Diencephalon (tissue), 1 donor: ENCODE measurements around the gene SLC38A5. TPM values are rescaled to one million over a fixed set of nuclear protein-coding genes. Genes with fewer than 3 reads are reported as not detected.

Source experiments
- small RNA-seq: library from RNA; depleted of rRNA; stranded (forward); fragments of <200 nt; gene quantifications from one replicate; pipeline ENCODE3, GENCODE V24; 2014
- total RNA-seq: library from RNA; depleted of rRNA; stranded (reverse); fragments of >200 nt; gene quantifications from one replicate; pipeline ENCODE4 v1.2.3, GENCODE V29; 2014

SLC38A5 gene
- 36.7 TPM for total RNA-seq

GRCh38 chrX:48470110-48470832 lies at the start of gene SLC38A5:
SLC38A5 (minus strand) TSS chrX:48470260; CDS start chrX:48467924, 2,336 bp downstream.

GRCh38 chrX:48508400-48509244 lies 38.6 kb upstream of the SLC38A5 start, which contains the start of gene PORCN:
PORCN (plus strand) TSS chrX:48508992; CDS start chrX:48509821, 829 bp downstream.

GRCh38 chrX:48475774-48476577 lies 5.9 kb upstream of the SLC38A5 start, which contains the start of gene FTSJ1:
FTSJ1 (plus strand) TSS chrX:48476199; CDS start chrX:48478048, 1,849 bp downstream.

GRCh38 chrX:48411860-48412259 lies 58.2 kb downstream of the SLC38A5 start, which contains the start of gene SSX4B:
SSX4B (minus strand) TSS chrX:48411960; CDS start chrX:48411372, 588 bp downstream.

Small RNA genes lying within 50 kb of the gene (small RNA-seq; reads per million reads assigned to genes)
- gene AL606490.4: not detected

Other genes starting within 250 kb of the SLC38A5 start
- gene SSX1, start 214.9 kb downstream of the SLC38A5 start, total RNA-seq: not detected
- not detected for gene SSX3, start 113.6 kb downstream of the SLC38A5 start, total RNA-seq
- gene SSX4, start 86.7 kb downstream of the SLC38A5 start, total RNA-seq: not detected
- not detected for gene SSX4B, start 58.3 kb downstream of the SLC38A5 start, total RNA-seq
- 32.3 TPM for gene FTSJ1, start 5.9 kb upstream of the SLC38A5 start, total RNA-seq
- gene PORCN, start 38.7 kb upstream of the SLC38A5 start, total RNA-seq: 9.7 TPM
- 43.6 TPM for gene EBP, start 51.5 kb upstream of the SLC38A5 start, total RNA-seq
- 7.4 TPM for gene TBC1D25, start 69.5 kb upstream of the SLC38A5 start, total RNA-seq
- 137 TPM for gene RBM3, start 104.2 kb upstream of the SLC38A5 start, total RNA-seq
- 57.0 TPM for gene WDR13, start 127.2 kb upstream of the SLC38A5 start, total RNA-seq
- gene WAS, start 213.5 kb upstream of the SLC38A5 start, total RNA-seq: 0.69 TPM
- gene SUV39H1, start 226.5 kb upstream of the SLC38A5 start, total RNA-seq: 3.0 TPM